GM18951 (cell line): ENCODE results near the gene RPS27A.
A peak's percentile ranks its signal among the peaks of the same experiment; 100 is the strongest.
"Not testable (repeated sequence)": the region's sequence is repeated elsewhere in the genome, so short reads cannot be mapped to it uniquely, and the experiment has no call there.

Source experiments
- POLR2A ChIP-seq: IDR thresholded peaks from 4 replicates; pipeline ENCODE4 v1.6.1; 2011; ENCODE audit warnings: mild to moderate bottlenecking; ENCODE audit not compliant: insufficient read length, insufficient read depth; ENCODE audit errors: extremely low read depth
- in situ Hi-C: fragments of 300-500 bp; cut with MboI; formaldehyde crosslinking; loops from one replicate; pipeline ENCODE4 v1.12.0; 2022; ENCODE audit warnings: low sequenced_read_pairs, mixed read lengths, inconsistent platforms; ENCODE audit not compliant: unreplicated experiment

The RPS27A gene

GRCh38 chr2:55232084-55232862 lies at the start of gene RPS27A, which contains the start of gene CLHC1:
TSS of gene RPS27A (plus strand) at chr2:55232688. CDS start at chr2:55232825, 137 bp downstream.
TSS of gene CLHC1 (minus strand) at chr2:55232293. CDS start at chr2:55222411, 9,882 bp downstream.
- in situ Hi-C loops: no loop called here
- TF ChIP-seq POLR2A: peak; percentile 89

- in situ Hi-C loops: not testable (repeated sequence)
Observed at GRCh38 chr2:55186837-55187236, 45.7 kb upstream of the RPS27A start.

GRCh38 chr2:55191888-55192287 lies 40.6 kb upstream of the RPS27A start:
- in situ Hi-C loops: not testable (repeated sequence)

- no peak for TF ChIP-seq POLR2A
- in situ Hi-C loops: no loop called here
Observed at GRCh38 chr2:55196526-55196925, 36.0 kb upstream of the RPS27A start.

GRCh38 chr2:55200416-55200815 lies 32.1 kb upstream of the RPS27A start:
- in situ Hi-C loops: no loop called here

GRCh38 chr2:55204536-55204935 lies 28.0 kb upstream of the RPS27A start:
- TF ChIP-seq POLR2A: no peak
- in situ Hi-C loops: no loop called here

More at GRCh38 chr2:55200416-55200815, 32.1 kb upstream of the RPS27A start:
- no peak for TF ChIP-seq POLR2A

- TF ChIP-seq POLR2A: no peak
- in situ Hi-C loops: no loop called here
Observed at GRCh38 chr2:55204950-55205349, 27.5 kb upstream of the RPS27A start.

GRCh38 chr2:55213822-55214221 lies 18.7 kb upstream of the RPS27A start:
- TF ChIP-seq POLR2A: no peak
- in situ Hi-C loops: no loop called here

- in situ Hi-C loops: no loop called here
- TF ChIP-seq POLR2A: no peak
Observed at GRCh38 chr2:55223958-55224760, 8.3 kb upstream of the RPS27A start.

- in situ Hi-C loops: no loop called here
- TF ChIP-seq POLR2A: no peak
Observed at GRCh38 chr2:55224761-55225261, 7.7 kb upstream of the RPS27A start.

- in situ Hi-C loops: no loop called here
- TF ChIP-seq POLR2A: no peak
Observed at GRCh38 chr2:55225481-55226020, 6.9 kb upstream of the RPS27A start.

- in situ Hi-C loops: not testable (repeated sequence)
Observed at GRCh38 chr2:55227437-55228225, 4.9 kb upstream of the RPS27A start.

- in situ Hi-C loops: no loop called here
- TF ChIP-seq POLR2A: no peak
Observed at GRCh38 chr2:55228226-55228563, 4.3 kb upstream of the RPS27A start.
